ENCODE measurements around the gene CT45A1.
"Not testable (repeated sequence)": the region's sequence is repeated elsewhere in the genome, so short reads cannot be mapped to it uniquely, and the experiment has no call there.

The CT45A1 gene

GRCh38 chrX:135740681-135741149 is 27.3 kb downstream of the CT45A1 start:
- no peak overlapping the region for H3K9ac ChIP-seq (ENCODE audit: low read depth in 1 of 2, low read length in 2 of 2)
- H3K36me3 ChIP-seq (ENCODE audit: control insufficient read depth in 1 of 2, insufficient read depth in 2 of 2, low read length in 2 of 2), result no peaks in the 10 kb centered on the region
- H3K4me1 ChIP-seq (ENCODE audit: control insufficient read depth in 1 of 2, insufficient read depth in 2 of 2, low read length in 2 of 2), result no peaks in the 10 kb centered on the region
- no peaks in the 10 kb centered on the region for H3K27me3 ChIP-seq (ENCODE audit: control insufficient read depth in 1 of 2, insufficient read depth in 2 of 2, low read length in 2 of 2)
- no peaks in the 10 kb centered on the region for H3K9me3 ChIP-seq (ENCODE audit: control insufficient read depth in 1 of 2, low read length in 2 of 2)
- no peak overlapping the region for H3K27ac ChIP-seq (ENCODE audit: low read depth, low read length)
- H3K4me3 ChIP-seq (ENCODE audit: low read depth in 1 of 2, low read length in 2 of 2), result no peak overlapping the region

DNA sequence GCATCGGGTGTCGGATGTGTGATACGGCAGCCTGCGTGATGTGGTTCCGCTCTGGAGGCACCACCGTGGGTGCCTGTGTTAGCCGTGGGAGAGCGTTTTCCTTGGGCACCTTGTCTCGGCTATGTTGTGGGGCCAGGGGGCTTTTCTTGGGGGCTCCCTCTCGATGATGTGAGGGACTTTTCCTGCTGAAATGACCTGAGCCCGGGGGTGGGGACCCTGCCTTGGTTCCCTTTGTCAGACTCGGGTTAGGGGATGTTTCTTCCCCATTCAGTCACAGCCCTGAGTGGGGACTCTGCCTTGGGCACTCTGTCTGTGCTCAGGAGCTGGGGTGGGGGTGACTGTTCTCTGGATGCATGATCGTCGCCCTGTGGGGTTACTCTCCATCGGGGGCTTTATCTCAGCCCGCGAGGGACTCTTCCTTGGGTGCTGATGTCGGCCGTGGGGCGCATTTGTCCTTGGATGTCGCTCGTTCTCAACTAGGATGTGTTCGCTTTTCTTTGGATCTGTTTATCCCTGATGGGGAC is 27.8 kb downstream of the CT45A1 start:
- Histone ChIP-seq H3K4me3 (ENCODE audit: low read depth in 1 of 2, low read length in 2 of 2) (no peak overlapping the region), H3K27ac (ENCODE audit: low read depth, low read length) (no peak overlapping the region), H3K9me3 (ENCODE audit: control insufficient read depth in 1 of 2, low read length in 2 of 2) (no peaks in the 10 kb centered on the region), H3K27me3 (ENCODE audit: control insufficient read depth in 1 of 2, insufficient read depth in 2 of 2, low read length in 2 of 2) (no peaks in the 10 kb centered on the region), H3K4me1 (ENCODE audit: control insufficient read depth in 1 of 2, insufficient read depth in 2 of 2, low read length in 2 of 2) (no peaks in the 10 kb centered on the region), H3K36me3 (ENCODE audit: control insufficient read depth in 1 of 2, insufficient read depth in 2 of 2, low read length in 2 of 2) (no peaks in the 10 kb centered on the region), H3K9ac (ENCODE audit: low read depth in 1 of 2, low read length in 2 of 2) (no peak overlapping the region)

DNA sequence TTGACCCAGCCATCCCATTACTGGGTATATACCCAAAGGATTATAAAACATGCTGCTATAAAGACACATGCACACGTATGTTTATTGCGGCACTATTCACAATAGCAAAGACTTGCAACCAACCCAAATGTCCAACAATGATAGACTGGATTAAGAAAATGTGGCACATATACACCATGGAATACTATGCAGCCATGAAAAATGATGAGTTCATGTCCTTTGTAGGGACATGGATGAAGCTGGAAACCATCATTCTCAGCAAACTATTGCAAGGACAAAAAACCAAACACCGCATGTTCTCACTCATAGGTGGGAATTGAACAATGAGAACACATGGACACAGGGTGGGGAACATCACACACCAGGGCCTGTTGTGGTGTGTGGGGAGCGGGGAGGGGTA is 31.3 kb downstream of the CT45A1 start:
- H3K4me3 ChIP-seq (ENCODE audit: low read depth in 1 of 2, low read length in 2 of 2); H3K27ac ChIP-seq (ENCODE audit: low read depth, low read length); H3K27me3 ChIP-seq (ENCODE audit: control insufficient read depth in 1 of 2, insufficient read depth in 2 of 2, low read length in 2 of 2); H3K4me1 ChIP-seq (ENCODE audit: control insufficient read depth in 1 of 2, insufficient read depth in 2 of 2, low read length in 2 of 2); H3K9ac ChIP-seq (ENCODE audit: low read depth in 1 of 2, low read length in 2 of 2); H3K9me3 ChIP-seq (ENCODE audit: control insufficient read depth in 1 of 2, low read length in 2 of 2); H3K36me3 ChIP-seq (ENCODE audit: control insufficient read depth in 1 of 2, insufficient read depth in 2 of 2, low read length in 2 of 2): not testable (repeated sequence)

- not testable (repeated sequence) for H3K4me1 ChIP-seq (ENCODE audit: control insufficient read depth in 1 of 2, insufficient read depth in 2 of 2, low read length in 2 of 2); H3K9me3 ChIP-seq (ENCODE audit: control insufficient read depth in 1 of 2, low read length in 2 of 2); H3K27me3 ChIP-seq (ENCODE audit: control insufficient read depth in 1 of 2, insufficient read depth in 2 of 2, low read length in 2 of 2); H3K9ac ChIP-seq (ENCODE audit: low read depth in 1 of 2, low read length in 2 of 2); H3K36me3 ChIP-seq (ENCODE audit: control insufficient read depth in 1 of 2, insufficient read depth in 2 of 2, low read length in 2 of 2); H3K4me3 ChIP-seq (ENCODE audit: low read depth in 1 of 2, low read length in 2 of 2); H3K27ac ChIP-seq (ENCODE audit: low read depth, low read length)
Observed at GRCh38 chrX:135768091-135768490, 54.7 kb downstream of the CT45A1 start, which contains the start of gene CT45A3. CT45A3 (minus strand) TSS chrX:135768191; CDS start chrX:135764444, 3,747 bp downstream.
